ENCODE data around the gene CHMP2B.

- TF ChIP-seq POLR2A (IDR thresholded peaks at IDR 0.05) (no peak), CTCF (IDR thresholded peaks at IDR 0.05) (no peak)
Observed at GRCh38 chr3:87182023-87182422, 45.1 kb upstream of the CHMP2B start.

Data from esophagus squamous epithelium (tissue), 4 donors.